Tibial nerve (tissue), 4 donors: ENCODE results near the gene SSH3. TPM values are rescaled to one million over a fixed set of nuclear protein-coding genes. Genes with fewer than 3 reads are reported as not detected.

Experiments
- DNase-seq, 2 donors: peaks; one replicate each; pipeline ENCODE4 v3.0.0-alpha.2; 2019; ENCODE audit warnings: low spot score in 2 of 2
- H3K27ac ChIP-seq, 4 donors: fragments of 200-600 bp; sonication (generic) in 3 of 4; one replicate each; pipeline ENCODE4 v1.5.1; 2017 to 2019; ENCODE audit warnings: mild to moderate bottlenecking in 1 of 4
- H3K27me3 ChIP-seq, 2 donors: fragments of 200-600 bp; sonication (generic) in 1 of 2; one replicate each; pipeline versions ENCODE4 v1.5.1 to v1.6.0; 2017 to 2019
- H3K36me3 ChIP-seq, 3 donors: fragments of 200-600 bp; sonication (generic); one replicate each; pipeline ENCODE4 v1.5.1; 2018 to 2019
- H3K4me1 ChIP-seq, 4 donors: fragments of 200-600 bp; sonication (generic) in 3 of 4; one replicate each; pipeline ENCODE4 v1.5.1; 2017 to 2019
- H3K4me3 ChIP-seq, 4 donors: fragments of 200-600 bp; sonication (generic) in 3 of 4; one replicate each; pipeline ENCODE4 v1.5.1; 2017 to 2019; ENCODE audit warnings: mild to moderate bottlenecking in 1 of 4, moderate library complexity in 1 of 4
- H3K9me3 ChIP-seq, 4 donors: fragments of 200-600 bp; sonication (generic) in 3 of 4; one replicate each; pipeline ENCODE4 v1.5.1; 2017 to 2019
- CTCF ChIP-seq, 5 experiments: fragments of 200-600 bp in 3 of 5; fragments of 450-650 bp in 2 of 5; sonication (generic) in 3 of 5; IDR thresholded peaks; one replicate each; pipeline ENCODE4 v1.5.1; 2016 to 2019; ENCODE audit warnings: antibody characterized with exemption in 5 of 5, mild to moderate bottlenecking in 3 of 5, moderate library complexity in 2 of 5
- EP300 ChIP-seq, 2 donors: sonication (generic); formaldehyde crosslinking; IDR thresholded peaks; one replicate each; pipeline ENCODE4 v1.6.1; 2017; ENCODE audit warnings: antibody characterized with exemption in 2 of 2, mild to moderate bottlenecking in 1 of 2
- POLR2A ChIP-seq, 2 donors: fragments of 450-650 bp; IDR thresholded peaks; one replicate each; pipeline ENCODE4 v1.6.1; 2017; ENCODE audit warnings: antibody characterized with exemption in 2 of 2, mild to moderate bottlenecking in 2 of 2, moderate library complexity in 2 of 2
- WGBS, 2 donors: methylation state at CpG; one replicate each; pipeline ENCODE4 v1.1.5; 2018; 5-methylcytosine and 5-hydroxymethylcytosine counted together
- total RNA-seq, 4 donors: library from RNA; depleted of rRNA; stranded (reverse); fragments of >200 nt; gene quantifications; one replicate each; pipeline ENCODE4 v1.1.0, GENCODE V29; 2016

SSH3 gene
- total RNA-seq, 4 donors from 2014 or later = 28.5 to 51.6 (median 43.1) TPM

- DNase-seq = no peak
- peaks cover 0 to 36% (median 21%) of the 10 kb centered on the region in 4 donors for H3K4me1 ChIP-seq
- no peaks in the 10 kb centered on the region for H3K27me3 ChIP-seq
- TF ChIP-seq CTCF (IDR thresholded peaks at IDR 0.05) (no peak), EP300 (IDR thresholded peaks at IDR 0.05) (no peak), POLR2A (IDR thresholded peaks at IDR 0.05) (no peak)
- H3K27ac ChIP-seq = peak overlapping the region in 3 of 4 donors; percentile 87 to 93 (median 88)
- no peaks in the 10 kb centered on the region for H3K9me3 ChIP-seq
- H3K36me3 ChIP-seq = peaks cover 0 to 55% (median 10%) of the 10 kb centered on the region in 3 donors
- WGBS, 2 donors = 54 to 67% methylated on average over 15 of the region's 15 CpGs
- H3K4me3 ChIP-seq = peak overlapping the region in 2 of 4 donors; percentile 89 to 96
These were observed 1.3 kb upstream of the SSH3 start for GRCh38 chr11:67301951-67302516.

GRCh38 chr11:67302571-67303131 lies 679 bp upstream of the SSH3 start:
- 22 to 30% methylated on average over 11 to 17 of the region's 23 CpGs for WGBS, 2 donors
- H3K4me1 ChIP-seq = peaks cover 0 to 36% (median 21%) of the 10 kb centered on the region in 4 donors
- peaks cover 0 to 56% (median 10%) of the 10 kb centered on the region in 3 donors for H3K36me3 ChIP-seq
- no peak for TF ChIP-seq CTCF (IDR thresholded peaks at IDR 0.05)
- no peak for TF ChIP-seq EP300 (IDR thresholded peaks at IDR 0.05)
- no peak for TF ChIP-seq POLR2A (IDR thresholded peaks at IDR 0.05)
- H3K27me3 ChIP-seq = no peaks in the 10 kb centered on the region
- H3K9me3 ChIP-seq = no peaks in the 10 kb centered on the region
- DNase-seq = no peak
- H3K27ac ChIP-seq = peak overlapping the region; percentile 52 to 93 (median 88)
- H3K4me3 ChIP-seq = peak overlapping the region; percentile 80 to 96 (median 91)

- TF ChIP-seq POLR2A (IDR thresholded peaks at IDR 0.05) (no peak), CTCF (IDR thresholded peaks at IDR 0.05) (no peak), EP300 (IDR thresholded peaks at IDR 0.05) (no peak)
- H3K27ac ChIP-seq = peak overlapping the region; percentile 52 to 93 (median 88)
- no peak for DNase-seq
- 5 to 14% methylated on average over 22 to 26 of the region's 43 CpGs for WGBS, 2 donors
- peaks cover 0 to 36% (median 21%) of the 10 kb centered on the region in 4 donors for H3K4me1 ChIP-seq
- no peaks in the 10 kb centered on the region for H3K9me3 ChIP-seq
- peak overlapping the region; percentile 80 to 96 (median 91) for H3K4me3 ChIP-seq
- H3K36me3 ChIP-seq = peaks cover 0 to 58% (median 10%) of the 10 kb centered on the region in 3 donors
- no peaks in the 10 kb centered on the region for H3K27me3 ChIP-seq
These were observed 593 bp downstream of the SSH3 start for GRCh38 chr11:67303835-67304411.

GRCh38 chr11:67304511-67305113 lies 1.3 kb downstream of the SSH3 start:
- H3K36me3 ChIP-seq = peaks cover 0 to 58% (median 5%) of the 10 kb centered on the region in 3 donors
- peak overlapping the region in 3 of 4 donors; percentile 87 to 93 (median 88) for H3K27ac ChIP-seq
- TF ChIP-seq CTCF (IDR thresholded peaks at IDR 0.05) (no peak), EP300 (IDR thresholded peaks at IDR 0.05) (no peak), POLR2A (IDR thresholded peaks at IDR 0.05) (no peak)
- 81 to 85% methylated on average over 14 of the region's 14 CpGs for WGBS, 2 donors
- peaks cover 0 to 36% (median 21%) of the 10 kb centered on the region in 4 donors for H3K4me1 ChIP-seq
- H3K27me3 ChIP-seq = no peaks in the 10 kb centered on the region
- no peak for DNase-seq
- peak overlapping the region in 3 of 4 donors; percentile 89 to 96 (median 93) for H3K4me3 ChIP-seq
- no peaks in the 10 kb centered on the region for H3K9me3 ChIP-seq
